DOHH2 (cell line): Measurements from ENCODE around the gene ARL5A.

ENCODE experiments used
- EZH2phosphoT487 ChIP-seq: fragments of 200-600 bp; sonication (generic); IDR thresholded peaks from 2 replicates; pipeline ENCODE4 v1.6.1; 2017; ENCODE audit warnings: borderline replicate concordance, mild to moderate bottlenecking, antibody characterized with exemption, low read length, moderate library complexity, mixed read lengths
- TF ChIP-seq, protein P1 (sequence below): fragments of 200-600 bp; sonication (generic); IDR thresholded peaks from one replicate; pipeline ENCODE4 v1.5.1; 2014; ENCODE audit warnings: antibody characterized with exemption, mild to moderate bottlenecking, low read depth, low read length; ENCODE audit not compliant: poor library complexity, severe bottlenecking

DNA sequence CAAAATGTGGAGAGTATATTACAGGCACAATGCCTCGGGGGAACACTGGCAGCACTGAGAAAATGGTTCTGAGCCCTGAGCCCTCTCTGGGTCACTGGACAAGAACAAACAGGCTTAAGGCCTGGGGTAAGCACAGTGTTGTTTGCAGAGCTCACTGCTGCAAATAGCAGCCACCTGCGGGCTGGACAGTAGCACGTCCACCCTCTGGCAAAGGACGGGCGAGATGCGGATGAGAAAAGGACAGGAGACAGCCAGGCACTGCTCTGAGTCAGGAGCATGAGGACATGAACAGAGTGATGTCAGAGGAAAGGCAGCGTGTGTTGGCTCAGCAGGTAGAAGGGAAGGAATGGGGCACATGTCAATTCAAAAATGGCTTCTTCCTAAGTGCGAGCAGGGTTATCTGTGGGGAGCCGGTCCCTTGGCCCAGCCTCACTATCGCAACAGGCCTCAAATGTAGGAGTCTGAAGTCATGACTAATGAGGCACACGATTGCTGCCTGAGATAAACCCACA is 68.0 kb downstream of the ARL5A start:
- TF ChIP-seq, protein P1, sequence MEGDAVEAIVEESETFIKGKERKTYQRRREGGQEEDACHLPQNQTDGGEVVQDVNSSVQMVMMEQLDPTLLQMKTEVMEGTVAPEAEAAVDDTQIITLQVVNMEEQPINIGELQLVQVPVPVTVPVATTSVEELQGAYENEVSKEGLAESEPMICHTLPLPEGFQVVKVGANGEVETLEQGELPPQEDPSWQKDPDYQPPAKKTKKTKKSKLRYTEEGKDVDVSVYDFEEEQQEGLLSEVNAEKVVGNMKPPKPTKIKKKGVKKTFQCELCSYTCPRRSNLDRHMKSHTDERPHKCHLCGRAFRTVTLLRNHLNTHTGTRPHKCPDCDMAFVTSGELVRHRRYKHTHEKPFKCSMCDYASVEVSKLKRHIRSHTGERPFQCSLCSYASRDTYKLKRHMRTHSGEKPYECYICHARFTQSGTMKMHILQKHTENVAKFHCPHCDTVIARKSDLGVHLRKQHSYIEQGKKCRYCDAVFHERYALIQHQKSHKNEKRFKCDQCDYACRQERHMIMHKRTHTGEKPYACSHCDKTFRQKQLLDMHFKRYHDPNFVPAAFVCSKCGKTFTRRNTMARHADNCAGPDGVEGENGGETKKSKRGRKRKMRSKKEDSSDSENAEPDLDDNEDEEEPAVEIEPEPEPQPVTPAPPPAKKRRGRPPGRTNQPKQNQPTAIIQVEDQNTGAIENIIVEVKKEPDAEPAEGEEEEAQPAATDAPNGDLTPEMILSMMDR = no peak
- TF ChIP-seq EZH2phosphoT487 = no peak
